Activated CD4-positive, alpha-beta T cell treated with anti-CD3 and anti-CD28 coated beads, Interleukin-2, amount 50 U/mL, for 1 hour (primary cell): ENCODE measurements around the gene VSIG8.

ENCODE experiments used
- DNase-seq: peaks from one replicate; pipeline ENCODE4 v3.0.0-alpha.2; 2020

VSIG8 gene

DNA sequence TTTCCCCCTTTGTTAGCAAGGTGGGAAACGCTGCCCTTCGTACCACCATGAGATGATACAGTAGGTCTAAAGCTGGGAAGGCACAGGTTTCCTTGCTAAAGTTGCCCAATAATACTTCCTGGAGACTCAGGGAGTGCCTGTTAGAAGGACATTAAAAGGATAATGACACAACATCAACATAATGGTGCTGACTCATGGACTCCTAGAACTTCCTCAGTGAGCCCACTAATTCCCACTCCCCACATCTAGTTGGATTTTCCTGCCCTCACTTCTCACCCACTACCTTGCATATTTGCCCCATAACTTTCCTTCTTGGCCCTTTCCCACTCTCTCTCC, 20.0 kb upstream of the VSIG8 start:
- DNase-seq, result no peak

DNA sequence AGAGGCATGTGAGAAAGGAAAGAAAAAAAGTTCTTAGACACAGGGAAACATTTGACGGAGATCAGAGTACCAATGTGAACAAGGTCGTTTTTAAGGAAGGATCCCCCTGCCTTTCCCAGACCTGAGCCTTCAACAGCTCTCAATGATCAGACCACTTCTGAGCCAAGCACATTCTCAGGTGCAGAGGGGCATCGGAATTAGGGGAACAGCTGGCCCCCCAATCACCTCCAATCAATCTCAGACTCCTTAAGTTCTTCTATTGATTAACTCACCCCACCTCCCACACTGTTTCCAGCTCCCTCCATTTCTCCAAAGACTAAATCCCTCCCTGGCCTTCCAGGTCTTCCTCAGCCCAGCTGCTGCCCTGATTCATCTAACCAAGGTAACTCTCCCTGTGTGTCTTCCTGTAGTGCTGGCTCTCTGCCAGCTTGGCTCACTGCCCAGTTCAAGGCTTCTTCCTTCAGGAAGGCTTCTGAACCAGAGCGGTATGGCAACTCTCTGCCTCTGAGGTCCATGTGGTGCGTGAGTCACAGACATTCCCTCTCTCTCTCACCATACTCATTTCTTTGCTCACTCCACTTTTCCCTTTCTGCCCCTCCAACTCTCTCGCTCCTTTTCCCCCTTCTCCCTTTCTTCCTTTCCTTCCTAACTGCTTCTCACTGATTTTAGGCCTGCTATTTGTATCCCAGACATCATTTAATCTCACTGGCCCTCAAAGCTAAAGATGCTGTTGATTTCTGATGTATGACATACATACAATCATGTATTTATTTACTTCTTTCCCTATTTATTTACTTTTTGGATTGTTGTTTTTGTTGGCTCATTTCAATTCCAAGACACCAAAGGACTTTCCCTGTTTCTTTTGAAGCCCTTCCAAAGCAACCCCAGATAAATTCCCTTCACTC, 19.4 kb upstream of the VSIG8 start:
- DNase-seq, result peak; percentile 24

DNA sequence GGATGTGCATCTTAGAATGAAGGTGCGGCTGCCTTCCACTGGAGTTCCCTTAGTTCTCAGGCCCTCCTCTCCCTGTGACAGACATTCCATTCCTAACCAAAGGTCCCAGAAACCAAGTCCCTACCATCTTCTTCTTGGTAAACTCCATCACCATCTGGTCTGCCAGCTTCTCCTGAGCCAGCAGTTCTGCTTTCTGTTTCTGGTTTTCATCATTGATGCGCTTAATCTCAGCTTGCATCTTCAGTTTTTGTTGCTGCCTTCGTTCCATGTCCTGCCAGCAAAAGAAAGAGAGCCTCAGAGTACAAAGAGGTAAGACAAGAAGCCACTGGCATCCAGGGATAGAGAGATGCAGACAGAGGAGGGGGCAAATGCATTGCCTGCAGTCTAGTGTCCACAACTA, 18.0 kb upstream of the VSIG8 start:
- no peak for DNase-seq

DNA sequence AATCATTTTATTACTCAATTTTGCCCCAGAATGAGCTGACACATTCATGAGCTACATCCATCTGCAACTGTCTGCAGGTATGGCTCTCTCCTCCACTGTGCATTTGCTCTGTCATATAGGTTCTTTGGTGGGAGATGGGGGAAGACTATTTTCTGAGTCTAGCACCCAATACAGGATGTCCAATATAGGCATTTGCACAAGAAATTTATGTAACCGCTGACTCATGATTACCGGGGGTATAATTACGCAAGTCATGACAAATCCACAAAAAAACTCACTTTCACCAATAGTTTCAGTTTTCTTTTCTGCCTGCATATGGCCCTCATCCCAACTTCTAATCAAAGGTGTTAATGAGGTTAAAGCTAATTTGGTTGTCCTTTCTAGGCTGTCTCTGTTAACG, 17.5 kb upstream of the VSIG8 start:
- DNase-seq, result no peak

DNA sequence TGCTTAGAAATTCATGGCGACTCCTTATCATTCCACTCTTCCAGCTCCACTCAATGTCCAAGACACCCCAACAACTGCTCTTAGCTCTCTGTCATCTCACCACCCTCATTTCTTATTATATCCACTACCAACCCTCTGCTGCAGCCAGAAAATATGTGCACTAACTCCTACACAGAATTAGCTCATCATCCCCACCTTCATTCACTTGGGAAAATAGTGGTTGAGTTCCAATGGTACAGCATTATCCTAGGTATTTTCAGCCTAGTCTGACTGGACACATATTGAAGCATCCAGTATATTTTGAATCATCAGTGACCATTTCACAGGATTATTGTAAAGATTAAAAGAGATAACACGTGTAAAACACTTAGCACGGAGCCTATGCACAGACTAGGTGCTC, 16.7 kb upstream of the VSIG8 start:
- no peak for DNase-seq

DNA sequence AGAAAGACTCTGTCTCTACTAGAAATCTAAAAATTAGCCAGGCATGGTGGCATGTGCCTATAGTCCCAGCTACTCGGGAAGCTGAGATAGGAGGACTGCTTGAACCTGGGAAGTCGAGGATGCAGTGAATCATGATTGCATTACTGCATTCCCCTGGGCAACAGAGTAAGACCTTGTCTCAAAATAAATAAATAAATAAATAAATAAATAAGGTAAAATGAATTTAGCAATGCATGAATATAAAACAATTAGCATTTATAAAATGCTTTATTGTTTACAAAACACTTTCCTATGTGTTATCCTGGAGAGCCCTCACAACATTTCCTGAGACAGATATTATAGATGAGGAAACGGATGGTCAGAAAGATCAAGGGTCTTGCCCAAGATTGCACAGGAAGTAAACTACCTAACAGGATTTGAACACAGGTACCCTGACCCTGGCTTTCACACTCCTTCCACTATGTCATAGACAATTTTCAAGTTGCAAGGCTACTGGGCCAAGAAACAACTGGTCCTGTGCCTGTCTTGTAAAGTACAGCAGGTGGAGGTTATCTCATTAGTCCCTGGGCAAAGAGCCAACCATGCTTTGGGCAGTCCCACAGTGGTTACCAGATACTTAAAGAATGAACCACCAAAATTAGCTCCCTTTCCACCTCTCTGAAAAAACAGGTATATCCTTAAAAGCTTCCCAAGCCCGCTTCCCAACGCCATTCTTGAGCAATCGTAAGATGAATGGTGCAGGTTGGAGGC, 15.4 kb upstream of the VSIG8 start:
- DNase-seq, result no peak

DNA sequence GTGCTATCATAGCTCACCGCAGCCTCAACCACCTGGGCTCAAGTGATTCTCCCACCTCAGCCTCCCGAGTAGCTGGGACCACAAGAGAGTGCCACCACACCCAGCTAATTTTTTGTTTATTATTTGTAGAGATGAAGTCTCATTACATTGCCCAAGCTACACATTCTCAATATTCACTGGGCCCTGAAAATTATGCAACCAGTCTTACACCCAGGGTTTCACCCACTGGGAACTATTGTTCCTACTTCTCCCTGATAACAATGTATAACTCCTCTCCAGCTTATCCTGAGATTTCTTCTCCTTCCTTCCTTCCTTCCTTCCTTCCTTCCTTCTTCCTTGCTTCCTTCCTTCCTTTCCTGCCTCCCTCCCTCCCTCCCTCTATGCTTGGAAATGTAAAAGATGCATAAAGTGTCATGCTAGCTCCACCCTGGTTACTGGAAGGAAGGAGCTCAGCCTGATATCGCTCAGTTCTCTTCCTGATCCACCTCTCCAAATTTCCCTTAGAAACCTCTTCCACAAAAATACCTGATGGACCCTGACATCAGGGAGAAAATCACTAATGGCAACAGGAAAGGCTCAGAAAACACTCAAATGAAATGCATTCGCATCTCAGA, 11.2 kb upstream of the VSIG8 start:
- DNase-seq, result no peak

DNA sequence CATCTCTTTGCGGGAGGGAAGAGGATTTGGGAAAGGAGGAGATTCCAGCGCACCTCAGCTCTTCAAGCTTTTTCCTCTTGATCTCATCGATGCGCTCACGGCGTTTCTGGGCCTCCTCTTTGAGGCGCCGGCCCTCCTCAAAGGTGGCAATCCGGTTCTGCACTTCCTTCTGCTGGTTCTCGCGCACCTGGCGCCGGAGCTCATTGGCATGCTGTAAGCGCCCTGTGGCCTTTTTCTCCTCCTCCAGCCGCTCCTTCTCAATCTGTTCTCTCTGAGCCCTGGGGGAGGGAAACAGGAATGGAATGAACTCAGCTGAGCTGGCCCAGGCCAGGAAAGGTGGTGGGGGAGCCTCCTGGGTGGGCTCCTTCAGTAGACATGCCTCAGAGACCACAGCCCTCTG, 10.4 kb upstream of the VSIG8 start:
- no peak for DNase-seq

DNA sequence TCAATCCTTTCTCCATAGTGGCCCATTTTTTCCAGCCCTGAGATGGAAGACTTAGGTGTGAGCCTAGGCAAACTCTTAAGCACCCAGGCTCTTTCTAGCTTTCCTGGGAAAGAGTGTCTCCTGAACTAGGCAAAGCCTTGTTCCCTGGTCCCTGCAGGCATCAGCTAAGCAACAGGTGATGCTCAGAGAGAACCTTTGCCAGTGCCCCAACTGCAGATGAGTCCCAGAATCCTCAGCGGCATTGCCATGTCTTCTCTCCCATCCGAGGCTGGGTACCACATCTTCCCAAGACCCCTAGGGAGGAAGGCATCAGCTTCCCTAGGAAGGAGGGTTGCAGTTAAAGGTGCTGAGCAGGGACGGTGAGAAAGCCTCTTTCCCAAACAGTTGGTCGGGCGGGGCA, 8.2 kb upstream of the VSIG8 start:
- DNase-seq, result no peak

DNA sequence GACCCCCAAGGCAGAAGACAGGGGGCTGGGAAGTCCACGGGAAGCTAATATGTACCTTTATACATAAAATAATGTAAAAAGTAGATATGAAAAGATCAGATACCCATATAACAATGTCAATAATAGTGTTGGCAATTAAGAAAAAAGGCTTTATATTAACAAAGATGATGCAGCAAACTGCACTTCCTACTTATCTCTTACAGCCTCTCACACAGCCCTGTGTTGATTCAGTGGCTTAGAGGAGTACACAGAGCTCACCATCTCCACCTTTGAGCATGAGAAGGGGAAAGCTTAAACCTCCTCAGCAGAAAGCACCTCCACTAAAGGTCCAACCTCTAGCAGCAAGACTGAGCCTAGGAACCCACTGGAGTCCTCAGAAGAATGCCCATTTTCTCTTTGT, 7.2 kb upstream of the VSIG8 start:
- no peak for DNase-seq

DNA sequence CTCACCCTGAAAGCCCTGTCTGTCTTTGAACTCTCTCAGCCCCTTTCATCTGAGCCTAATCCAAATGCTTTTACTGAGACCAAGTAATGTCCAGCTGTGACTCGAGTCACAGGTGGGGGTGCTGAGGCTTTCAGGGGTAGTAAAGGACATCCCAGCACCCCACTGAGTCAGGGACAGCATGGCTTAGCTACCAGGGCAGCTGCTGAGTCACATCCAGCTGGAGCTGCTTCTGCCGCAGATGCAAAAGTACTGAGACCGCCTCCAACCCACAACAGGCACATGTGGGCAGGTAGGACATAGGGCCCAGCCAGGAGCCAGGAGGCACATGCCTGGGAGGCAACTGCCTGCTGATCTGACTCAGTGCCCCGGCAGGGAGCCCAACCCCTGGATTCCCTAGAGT, 6.7 kb upstream of the VSIG8 start:
- no peak for DNase-seq

DNA sequence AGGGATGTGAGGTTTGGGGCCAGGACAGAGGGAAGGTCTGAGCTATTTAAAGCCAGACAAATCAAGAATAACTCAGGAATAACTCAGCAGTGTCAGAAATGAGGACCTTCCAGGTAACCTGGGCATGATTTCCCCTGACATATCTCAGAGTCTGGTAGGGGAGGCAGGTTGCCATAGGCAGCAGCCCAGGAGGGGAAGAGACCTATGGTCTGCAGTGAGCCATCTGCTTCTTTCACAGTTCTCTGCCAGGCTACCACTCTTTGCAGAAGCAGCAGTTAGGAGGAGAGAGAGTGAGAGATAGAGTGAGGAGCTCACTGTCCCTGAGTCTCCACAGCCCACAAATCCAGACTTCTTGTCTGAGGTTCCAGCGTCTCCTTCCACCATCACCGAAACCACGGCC, 6.3 kb upstream of the VSIG8 start:
- DNase-seq, result no peak

DNA sequence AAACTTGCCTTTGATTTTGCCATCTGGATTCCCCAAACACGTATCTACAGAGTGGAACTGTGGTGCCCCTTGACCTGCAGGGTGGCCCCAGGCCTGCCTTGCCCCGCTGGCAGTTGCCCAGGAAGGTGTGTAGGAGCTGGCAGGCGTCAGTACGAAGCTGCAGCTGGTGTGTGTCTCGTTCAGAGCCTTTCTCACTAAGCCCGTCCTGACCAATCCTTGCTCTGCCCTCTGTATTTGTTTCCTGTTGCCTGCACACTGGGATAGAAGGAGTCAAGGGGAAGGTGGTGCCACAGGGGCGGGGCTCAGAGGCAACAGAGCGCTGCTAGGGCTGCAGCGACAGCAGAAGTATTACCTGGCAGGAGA, 5.2 kb upstream of the VSIG8 start:
- no peak for DNase-seq

DNA sequence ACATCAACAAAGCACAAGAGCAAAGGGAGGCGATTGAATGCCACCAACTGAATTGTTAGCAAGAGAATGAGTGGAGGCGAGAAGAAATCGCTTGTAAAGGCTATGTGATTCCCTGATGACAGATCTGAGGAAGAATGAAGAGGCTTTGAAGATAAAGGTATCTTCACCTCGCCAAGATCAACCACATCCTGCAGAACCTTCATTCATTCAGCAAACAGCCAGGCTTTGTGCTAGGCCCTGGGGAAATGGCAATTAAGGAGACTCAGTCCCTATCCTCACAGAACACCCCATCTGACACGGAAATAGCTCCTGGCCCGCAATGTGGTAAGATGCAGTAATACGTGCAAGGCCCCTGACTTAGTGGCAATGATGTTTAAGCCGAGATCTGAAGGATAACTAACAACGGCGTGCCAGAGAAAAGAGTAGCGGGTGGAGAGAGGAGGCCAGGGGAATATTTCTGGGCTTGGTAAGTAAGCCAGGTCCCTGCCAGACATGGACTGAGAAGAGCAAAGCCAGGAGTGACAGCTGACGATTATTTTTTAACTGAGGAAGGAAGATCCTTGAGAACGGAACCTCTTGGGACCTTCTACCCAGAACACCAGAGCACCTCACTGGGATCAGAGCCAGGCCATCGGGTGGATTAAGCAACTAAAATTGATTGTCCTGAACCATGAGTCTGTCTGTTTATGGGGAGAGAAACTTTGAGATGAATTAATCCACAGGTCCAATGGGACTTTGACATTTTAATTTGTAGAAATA, 4.6 kb upstream of the VSIG8 start:
- no peak for DNase-seq

DNA sequence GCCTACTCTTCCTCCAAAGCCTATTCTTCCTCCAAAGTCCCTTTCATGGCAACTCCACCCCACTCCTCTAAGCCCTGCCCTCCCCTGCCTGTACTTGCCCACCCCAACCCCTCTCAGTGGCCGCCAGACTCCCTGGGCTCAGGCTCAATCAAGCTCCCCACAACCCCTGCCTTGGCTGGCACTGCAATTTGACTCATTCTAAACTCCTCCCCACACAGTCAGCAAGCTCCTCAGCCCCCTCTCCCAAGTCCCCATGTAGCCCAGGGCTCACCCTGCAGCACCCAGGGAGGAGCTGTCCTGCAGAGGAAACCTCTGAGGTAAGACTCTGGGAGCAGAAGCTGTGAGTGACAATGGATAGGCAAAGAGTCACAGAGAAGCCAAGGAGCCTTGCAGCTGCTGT, 3.6 kb upstream of the VSIG8 start:
- DNase-seq, result no peak

DNA sequence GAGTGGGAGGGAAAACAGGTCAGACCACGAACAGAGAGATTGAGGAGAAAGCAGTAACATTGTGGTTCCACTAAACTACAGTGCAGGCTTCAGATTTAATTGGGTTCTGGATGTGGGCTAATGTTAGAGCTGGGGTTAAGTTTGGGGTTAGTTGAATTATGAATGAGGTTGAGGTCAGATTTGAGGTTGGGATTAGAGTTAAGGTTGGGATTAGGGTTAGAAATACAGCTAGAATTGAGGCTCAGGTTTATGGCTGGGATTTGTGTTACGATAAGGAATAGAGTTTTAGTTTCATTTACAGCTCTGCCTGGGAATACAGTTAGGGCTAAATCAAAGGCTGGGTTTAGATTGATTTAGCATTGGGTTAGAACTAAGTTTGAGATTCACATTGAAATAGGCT, 1.8 kb upstream of the VSIG8 start:
- no peak for DNase-seq

DNA sequence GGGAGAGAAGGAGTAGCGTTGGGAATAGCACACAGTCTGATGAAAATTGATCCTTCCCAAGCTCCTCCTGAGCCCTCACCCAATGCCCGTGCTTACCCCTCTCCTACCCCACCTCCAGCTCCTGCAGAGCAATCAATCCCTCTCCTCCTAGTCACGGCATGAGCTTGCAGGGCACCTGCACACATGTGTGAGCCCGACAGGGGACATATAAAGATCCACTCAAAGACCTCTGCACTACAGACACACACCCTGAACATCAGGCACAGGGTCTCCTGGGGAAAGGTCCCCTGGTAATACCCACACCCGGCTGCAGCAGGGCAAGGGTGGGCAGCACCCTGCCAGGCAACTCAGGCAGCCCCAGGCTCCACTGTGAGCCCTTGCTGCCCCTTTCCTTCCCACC, 426 bp downstream of the VSIG8 start:
- DNase-seq, result no peak

DNA sequence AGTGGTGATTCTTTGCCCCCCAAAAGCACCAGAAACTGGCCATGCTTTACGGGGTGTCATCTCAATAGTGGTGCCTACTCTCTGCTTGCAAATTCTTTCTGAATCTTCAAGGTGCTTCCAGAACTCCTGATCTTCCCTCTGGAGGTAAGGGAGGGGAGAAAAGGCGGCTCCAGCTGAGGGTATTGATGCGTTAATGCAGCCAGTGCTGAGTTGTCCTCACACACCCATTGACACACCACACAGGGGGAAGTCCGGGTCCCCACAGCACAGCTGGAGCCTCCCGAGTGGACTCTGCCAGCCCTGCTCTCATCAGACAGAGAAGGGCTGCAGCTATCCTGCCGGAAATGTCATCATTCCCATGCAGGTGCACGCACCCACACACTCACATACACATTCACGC, 1.2 kb downstream of the VSIG8 start:
- DNase-seq, result no peak

DNA sequence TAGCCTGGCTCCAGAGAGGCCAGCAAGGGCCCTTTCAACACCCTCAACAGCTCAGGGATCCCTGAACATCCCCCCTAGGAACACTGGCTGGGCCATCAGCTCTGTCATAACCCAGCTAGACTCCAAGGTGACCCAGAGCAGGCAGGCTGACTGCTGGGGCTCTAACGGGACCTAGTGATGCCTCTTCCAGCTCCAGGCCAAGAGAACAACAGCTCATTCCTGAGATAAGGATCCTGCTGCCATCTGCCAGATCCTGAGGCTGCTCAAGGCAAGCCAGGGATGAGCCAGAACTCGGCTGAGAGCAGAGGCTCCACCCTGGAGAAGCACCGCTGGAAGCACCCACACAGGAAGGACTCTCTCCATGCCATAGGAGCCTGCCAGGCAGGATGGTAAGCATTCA, 2.0 kb downstream of the VSIG8 start:
- no peak for DNase-seq

DNA sequence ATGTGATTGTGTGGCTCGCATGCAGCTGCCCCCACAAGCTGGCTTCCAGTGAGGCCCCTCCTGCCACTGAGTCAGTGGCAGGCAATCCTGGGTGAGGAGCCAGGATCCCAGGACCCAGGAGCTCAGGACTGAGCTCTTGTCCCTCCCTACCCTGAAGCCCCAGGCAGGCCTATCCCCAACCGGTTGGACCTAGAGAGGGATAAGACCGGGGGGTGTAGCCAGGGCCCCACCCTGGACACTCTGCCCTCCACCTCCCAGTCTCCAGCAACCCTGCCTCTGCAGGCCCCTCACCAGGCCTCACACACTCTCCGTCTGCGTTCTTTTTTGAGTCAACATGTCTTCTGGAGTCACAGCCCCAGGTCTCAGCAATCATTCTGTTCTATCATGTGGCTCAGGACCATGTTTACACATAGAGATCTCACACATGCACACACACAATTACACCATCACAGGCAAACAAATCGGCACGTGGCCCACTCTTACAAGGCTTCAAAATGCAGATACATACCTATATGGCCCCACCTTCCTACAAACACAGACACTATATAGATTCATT, 2.6 kb downstream of the VSIG8 start:
- DNase-seq, result no peak

DNA sequence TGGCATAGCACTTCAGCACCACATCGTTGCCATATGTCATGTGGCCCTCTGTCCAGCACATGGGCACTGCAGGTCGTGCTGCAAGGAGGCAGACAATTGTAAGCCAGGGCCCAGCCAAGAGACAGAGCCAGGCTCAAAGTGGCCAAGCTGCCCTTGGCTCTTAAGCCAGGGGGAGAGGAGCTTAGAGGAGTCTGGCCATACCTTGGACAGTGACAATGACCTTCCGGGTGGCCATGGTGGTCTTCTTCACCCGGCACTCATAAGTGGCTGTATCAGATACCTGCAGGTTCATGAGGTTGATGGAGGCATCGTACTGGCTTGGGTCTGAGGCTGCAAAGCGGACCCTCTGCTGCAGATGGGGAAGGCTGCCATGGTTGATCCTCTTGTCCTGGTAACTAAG, 4.6 kb downstream of the VSIG8 start:
- DNase-seq, result no peak

DNA sequence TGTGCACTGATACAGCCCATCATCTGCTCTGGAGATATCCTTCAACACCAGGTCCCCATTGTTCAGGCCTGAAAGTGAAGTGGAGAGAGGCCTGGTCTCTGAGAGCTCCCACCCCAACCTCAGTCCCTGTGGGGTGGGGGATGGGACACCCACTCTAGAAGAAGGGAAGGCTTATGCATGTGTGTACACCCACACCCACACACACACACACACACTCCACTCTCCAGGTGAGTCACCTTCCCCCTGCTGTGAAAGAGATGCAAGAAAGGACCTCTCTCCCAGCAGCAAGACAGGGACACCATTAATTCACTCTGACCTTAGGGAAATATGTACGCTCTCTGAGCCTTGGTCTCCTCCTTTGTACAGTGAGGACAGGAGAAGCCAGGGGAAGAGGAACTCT, 5.9 kb downstream of the VSIG8 start:
- no peak for DNase-seq

DNA sequence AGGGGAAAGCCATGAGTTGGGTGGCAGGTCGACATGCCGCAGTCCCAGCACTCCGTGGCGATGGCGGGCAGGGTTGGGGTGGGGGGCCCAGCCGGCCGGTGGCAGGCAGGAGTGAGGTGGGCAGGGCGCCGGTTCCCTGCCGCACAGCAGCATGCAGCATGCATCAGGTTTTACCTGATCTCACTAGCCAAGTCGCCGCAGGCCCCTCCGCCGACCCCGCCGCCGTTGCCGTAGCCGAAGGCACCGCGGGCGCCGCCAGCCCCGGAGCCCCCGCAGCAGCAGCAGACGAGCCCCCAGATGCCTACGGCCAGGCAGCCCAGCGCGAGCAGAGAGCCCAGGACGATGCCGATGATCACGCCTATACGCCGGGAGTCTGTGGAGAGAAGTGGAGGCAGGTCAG, 6.7 kb downstream of the VSIG8 start:
- no peak for DNase-seq
